Upper lobe of left lung (tissue), 6 donors: Measurements from ENCODE around the gene PCDHGA11. TPM values are rescaled to one million over a fixed set of nuclear protein-coding genes. Genes with fewer than 3 reads are reported as not detected.

Experiments
- ATAC-seq, 2 donors: fragments of 200-7000 bp; cut with Tn5 transposase; one replicate each; pipeline ENCODE4 v1.9.1; 2022; ENCODE audit warnings: mild to moderate bottlenecking in 2 of 2, moderate library complexity in 2 of 2; ENCODE audit not compliant: low FRiP score in 2 of 2
- DNase-seq, 2 donors: peaks; one replicate each; pipeline ENCODE4 v3.0.0-alpha.2; 2019 to 2020
- H3K27ac ChIP-seq, 4 donors: fragments of 200-600 bp; sonication (generic); one replicate each; pipeline ENCODE4 v1.5.1; 2016 to 2019
- H3K27me3 ChIP-seq, 4 donors: fragments of 200-600 bp; sonication (generic); one replicate each; pipeline ENCODE4 v1.5.1; 2017 to 2019
- H3K36me3 ChIP-seq, 4 donors: fragments of 200-600 bp; sonication (generic); one replicate each; pipeline ENCODE4 v1.5.1; 2016 to 2019
- H3K4me1 ChIP-seq, 4 donors: fragments of 200-600 bp; sonication (generic); one replicate each; pipeline ENCODE4 v1.5.1; 2018 to 2019
- H3K4me3 ChIP-seq, 4 donors: fragments of 200-600 bp; sonication (generic); one replicate each; pipeline ENCODE4 v1.5.1; 2017 to 2019; ENCODE audit warnings: mild to moderate bottlenecking in 2 of 4, moderate library complexity in 1 of 4
- H3K9me3 ChIP-seq, 4 donors: fragments of 200-600 bp; sonication (generic); one replicate each; pipeline ENCODE4 v1.5.1; 2018 to 2019
- EP300 ChIP-seq, 4 donors: sonication (generic); formaldehyde crosslinking; IDR thresholded peaks; one replicate each; pipeline ENCODE4 v1.5.1; 2017; ENCODE audit warnings: antibody characterized with exemption in 4 of 4, control low read depth in 2 of 4
- POLR2A ChIP-seq, 4 donors: fragments of 450-650 bp; IDR thresholded peaks; one replicate each; pipeline ENCODE4 v1.5.1; 2016 to 2017; ENCODE audit warnings: antibody characterized with exemption in 4 of 4, mild to moderate bottlenecking in 2 of 4
- POLR2AphosphoS5 ChIP-seq, 2 donors: sonication (generic); formaldehyde crosslinking; IDR thresholded peaks; one replicate each; pipeline ENCODE4 v1.5.1; 2017; ENCODE audit warnings: antibody characterized with exemption in 2 of 2
- WGBS, 2 donors: methylation state at CpG; one replicate each; pipeline ENCODE4 v1.1.5; 2017 to 2018; 5-methylcytosine and 5-hydroxymethylcytosine counted together
- total RNA-seq, 6 donors: library from RNA; depleted of rRNA in 4 of 6; stranded (reverse); fragments of >200 nt in 4 of 6; gene quantifications; one replicate each; pipeline versions ENCODE4 v1.1.0 to v1.2.1, GENCODE V29; 2016 to 2021
- TF ChIP-seq, protein P1 (sequence below), 6 experiments: fragments of 450-650 bp in 4 of 6; fragments of 200-600 bp in 2 of 6; sonication (generic) in 2 of 6; IDR thresholded peaks; one replicate each; pipeline ENCODE4 v1.5.1; 2016 to 2019; ENCODE audit warnings: antibody characterized with exemption in 6 of 6
- donor health status: DM: no; HTN: no; CAD: no; lungs with moderate emphysema.
- donor health status: DM: no; HTN: yes; CAD: no; lungs with severe emphysema.

Gene PCDHGA11
- total RNA-seq, 6 donors from 2014 or later = 2.0 to 16.8 (median 2.3) TPM

DNA sequence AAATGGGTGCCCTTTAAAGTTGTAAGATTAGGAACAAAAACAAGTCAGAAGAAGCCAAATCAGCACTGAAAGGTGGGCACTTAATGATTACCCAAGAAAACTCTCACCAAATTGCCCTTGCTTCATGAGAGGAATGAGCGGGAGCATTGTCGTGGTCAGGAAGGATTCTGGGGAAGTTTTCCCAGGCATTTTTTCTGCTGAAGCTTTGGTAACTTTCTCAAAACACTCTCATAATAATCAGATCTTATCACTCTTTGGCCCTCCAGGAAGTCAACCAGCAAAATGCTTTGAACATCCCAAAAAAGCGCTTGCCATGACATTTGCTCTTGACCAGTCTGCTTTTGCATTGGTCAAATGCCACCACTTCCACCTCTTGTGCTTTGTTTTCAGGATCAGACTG lies 44.5 kb downstream of the PCDHGA11 start:
- ATAC-seq = no peak
- H3K27ac ChIP-seq = no peak overlapping the region
- TF ChIP-seq, protein P1, sequence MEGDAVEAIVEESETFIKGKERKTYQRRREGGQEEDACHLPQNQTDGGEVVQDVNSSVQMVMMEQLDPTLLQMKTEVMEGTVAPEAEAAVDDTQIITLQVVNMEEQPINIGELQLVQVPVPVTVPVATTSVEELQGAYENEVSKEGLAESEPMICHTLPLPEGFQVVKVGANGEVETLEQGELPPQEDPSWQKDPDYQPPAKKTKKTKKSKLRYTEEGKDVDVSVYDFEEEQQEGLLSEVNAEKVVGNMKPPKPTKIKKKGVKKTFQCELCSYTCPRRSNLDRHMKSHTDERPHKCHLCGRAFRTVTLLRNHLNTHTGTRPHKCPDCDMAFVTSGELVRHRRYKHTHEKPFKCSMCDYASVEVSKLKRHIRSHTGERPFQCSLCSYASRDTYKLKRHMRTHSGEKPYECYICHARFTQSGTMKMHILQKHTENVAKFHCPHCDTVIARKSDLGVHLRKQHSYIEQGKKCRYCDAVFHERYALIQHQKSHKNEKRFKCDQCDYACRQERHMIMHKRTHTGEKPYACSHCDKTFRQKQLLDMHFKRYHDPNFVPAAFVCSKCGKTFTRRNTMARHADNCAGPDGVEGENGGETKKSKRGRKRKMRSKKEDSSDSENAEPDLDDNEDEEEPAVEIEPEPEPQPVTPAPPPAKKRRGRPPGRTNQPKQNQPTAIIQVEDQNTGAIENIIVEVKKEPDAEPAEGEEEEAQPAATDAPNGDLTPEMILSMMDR (IDR thresholded peaks at IDR 0.05) = no peak
- TF ChIP-seq EP300 (IDR thresholded peaks at IDR 0.05) (no peak), POLR2A (IDR thresholded peaks at IDR 0.05) (no peak), POLR2AphosphoS5 (IDR thresholded peaks at IDR 0.05) (no peak)
- DNase-seq = no peak
- WGBS, 2 donors = 96 to 99% methylated on average over 3 of the region's 3 CpGs
- no peaks in the 10 kb centered on the region for H3K9me3 ChIP-seq
- H3K27me3 ChIP-seq = no peaks in the 10 kb centered on the region
- no peaks in the 10 kb centered on the region for H3K4me1 ChIP-seq
- no peak overlapping the region for H3K4me3 ChIP-seq
- no peaks in the 10 kb centered on the region for H3K36me3 ChIP-seq

Other genes with a start within 250 kb of the PCDHGA11 start
- 1 to 10 TPM in 5 of 6 donors, under 1 TPM in 1; 0.30 to 2.9 (median 1.8) TPM for gene PCDHB7, start 248.4 kb upstream of the PCDHGA11 start, total RNA-seq
- gene PCDHB8, start 243.3 kb upstream of the PCDHGA11 start, total RNA-seq = 1 to 10 TPM in 1 of 6 donors, under 1 TPM in 3, not detected in 2; 0.83 to 2.1 (median 0.96) TPM
- gene PCDHB16, start 238.7 kb upstream of the PCDHGA11 start, total RNA-seq = 1 to 10 TPM; 1.6 to 4.9 (median 2.1) TPM
- 1 to 10 TPM in 4 of 6 donors, under 1 TPM in 2; 0.63 to 3.1 (median 1.2) TPM for gene PCDHB9, start 233.9 kb upstream of the PCDHGA11 start, total RNA-seq
- 1 to 10 TPM; 1.0 to 2.2 (median 1.6) TPM for gene PCDHB10, start 228.7 kb upstream of the PCDHGA11 start, total RNA-seq
- gene PCDHB11, start 221.4 kb upstream of the PCDHGA11 start, total RNA-seq = 1 to 10 TPM in 5 of 6 donors, under 1 TPM in 1; 0.78 to 3.4 (median 1.5) TPM
- 1 to 10 TPM in 4 of 6 donors, under 1 TPM in 2; 0.39 to 6.3 (median 1.8) TPM for gene PCDHB12, start 212.3 kb upstream of the PCDHGA11 start, total RNA-seq
- 1 to 10 TPM; 1.2 to 3.1 (median 2.1) TPM for gene PCDHB13, start 207.1 kb upstream of the PCDHGA11 start, total RNA-seq
- gene PCDHB14, start 197.7 kb upstream of the PCDHGA11 start, total RNA-seq = 1 to 10 TPM; 1.3 to 5.2 (median 2.7) TPM
- 1 to 10 TPM; 1.4 to 4.2 (median 2.6) TPM for gene PCDHB15, start 175.7 kb upstream of the PCDHGA11 start, total RNA-seq
- gene SLC25A2, start 117.0 kb upstream of the PCDHGA11 start, total RNA-seq = 1 to 10 TPM in 1 of 6 donors, under 1 TPM in 3, not detected in 2; 0.40 to 1.2 (median 0.55) TPM
- 10 to 100 TPM; 35.6 to 74.5 (median 39.8) TPM for gene TAF7, start 100.3 kb upstream of the PCDHGA11 start, total RNA-seq
- under 1 TPM in 4 of 6 donors, not detected in 2; 0.15 to 0.51 (median 0.24) TPM for gene PCDHGA1, start 90.5 kb upstream of the PCDHGA11 start, total RNA-seq
- 1 to 10 TPM; 1.6 to 4.3 (median 2.7) TPM for gene PCDHGA2, start 82.3 kb upstream of the PCDHGA11 start, total RNA-seq
- gene PCDHGA3, start 77.2 kb upstream of the PCDHGA11 start, total RNA-seq = 1 to 10 TPM in 4 of 6 donors, under 1 TPM in 2; 0.80 to 2.1 (median 1.7) TPM
- 1 to 10 TPM in 4 of 6 donors, under 1 TPM in 2; 0.76 to 6.3 (median 1.3) TPM for gene PCDHGB1, start 71.0 kb upstream of the PCDHGA11 start, total RNA-seq
- 1 to 10 TPM; 1.7 to 9.4 (median 2.8) TPM for gene PCDHGA4, start 66.0 kb upstream of the PCDHGA11 start, total RNA-seq
- 10 to 100 TPM in 1 of 6 donors, 1 to 10 TPM in 5; 1.7 to 12.6 (median 2.7) TPM for gene PCDHGB2, start 61.1 kb upstream of the PCDHGA11 start, total RNA-seq
- gene PCDHGA5, start 56.9 kb upstream of the PCDHGA11 start, total RNA-seq = 1 to 10 TPM in 5 of 6 donors, under 1 TPM in 1; 0.97 to 7.3 (median 2.0) TPM
- gene PCDHGB3, start 50.8 kb upstream of the PCDHGA11 start, total RNA-seq = 1 to 10 TPM; 1.2 to 6.3 (median 2.3) TPM
- 1 to 10 TPM; 1.7 to 7.3 (median 3.6) TPM for gene PCDHGA6, start 47.2 kb upstream of the PCDHGA11 start, total RNA-seq
- gene PCDHGA7, start 38.3 kb upstream of the PCDHGA11 start, total RNA-seq = 10 to 100 TPM in 1 of 6 donors, 1 to 10 TPM in 5; 1.2 to 13.6 (median 2.7) TPM
- 1 to 10 TPM; 2.4 to 6.5 (median 2.9) TPM for gene PCDHGB4, start 33.4 kb upstream of the PCDHGA11 start, total RNA-seq
- 1 to 10 TPM in 5 of 6 donors, under 1 TPM in 1; 0.66 to 8.4 (median 1.6) TPM for gene PCDHGA8, start 28.4 kb upstream of the PCDHGA11 start, total RNA-seq
- 10 to 100 TPM in 1 of 6 donors, 1 to 10 TPM in 5; 6.2 to 11.8 (median 8.3) TPM for gene PCDHGB5, start 23.1 kb upstream of the PCDHGA11 start, total RNA-seq
- 1 to 10 TPM; 2.4 to 8.4 (median 4.5) TPM for gene PCDHGA9, start 18.3 kb upstream of the PCDHGA11 start, total RNA-seq
- gene PCDHGB6, start 13.0 kb upstream of the PCDHGA11 start, total RNA-seq = 1 to 10 TPM; 3.2 to 7.4 (median 6.3) TPM
- gene PCDHGA10, start 8.1 kb upstream of the PCDHGA11 start, total RNA-seq = 10 to 100 TPM in 1 of 6 donors, 1 to 10 TPM in 5; 3.0 to 19.9 (median 4.3) TPM
- 10 to 100 TPM in 4 of 6 donors, 1 to 10 TPM in 2; 7.0 to 22.5 (median 12.7) TPM for gene PCDHGB7, start 3.4 kb upstream of the PCDHGA11 start, total RNA-seq
- gene PCDHGA12, start 9.5 kb downstream of the PCDHGA11 start, total RNA-seq = 10 to 100 TPM in 1 of 6 donors, 1 to 10 TPM in 5; 4.3 to 19.9 (median 5.7) TPM
- gene PCDHGC3, start 54.9 kb downstream of the PCDHGA11 start, total RNA-seq = 100 to 1,000 TPM in 1 of 6 donors, 10 to 100 TPM in 5; 26.4 to 116 (median 50.1) TPM
- gene PCDHGC4, start 64.0 kb downstream of the PCDHGA11 start, total RNA-seq = 10 to 100 TPM in 1 of 6 donors, 1 to 10 TPM in 4, under 1 TPM in 1; 0.69 to 24.7 (median 1.8) TPM
- 10 to 100 TPM in 1 of 6 donors, 1 to 10 TPM in 3, under 1 TPM in 2; 0.61 to 11.5 (median 1.4) TPM for gene PCDHGC5, start 68.0 kb downstream of the PCDHGA11 start, total RNA-seq
- 100 to 1,000 TPM in 5 of 6 donors, 10 to 100 TPM in 1; 96.4 to 175 (median 133) TPM for gene DIAPH1, start 197.9 kb downstream of the PCDHGA11 start, total RNA-seq
- gene HDAC3, start 215.8 kb downstream of the PCDHGA11 start, total RNA-seq = 10 to 100 TPM; 37.2 to 76.5 (median 47.6) TPM
- gene RELL2, start 215.9 kb downstream of the PCDHGA11 start, total RNA-seq = 1 to 10 TPM; 2.6 to 9.4 (median 6.5) TPM
- gene FCHSD1, start 230.4 kb downstream of the PCDHGA11 start, total RNA-seq = 100 to 1,000 TPM in 1 of 6 donors, 10 to 100 TPM in 5; 10.2 to 106 (median 32.7) TPM